Thyroid gland (tissue), 4 donors: ENCODE measurements around the gene ZFYVE27.

Experiments used
- POLR2A ChIP-seq, 2 donors: fragments of 450-650 bp; IDR thresholded peaks; one replicate each; pipeline ENCODE4 v1.6.1; 2017; ENCODE audit warnings: antibody characterized with exemption in 2 of 2, mild to moderate bottlenecking in 2 of 2, moderate library complexity in 1 of 2
- TF ChIP-seq, protein P1 (sequence below), 6 experiments: fragments of 200-600 bp in 3 of 6; fragments of 450-650 bp in 3 of 6; sonication (generic) in 3 of 6; IDR thresholded peaks; one replicate each; pipeline ENCODE4 v1.5.1; 2016 to 2019; ENCODE audit warnings: antibody characterized with exemption in 6 of 6, mild to moderate bottlenecking in 2 of 6, inconsistent platforms in 1 of 6, moderate library complexity in 1 of 6

DNA sequence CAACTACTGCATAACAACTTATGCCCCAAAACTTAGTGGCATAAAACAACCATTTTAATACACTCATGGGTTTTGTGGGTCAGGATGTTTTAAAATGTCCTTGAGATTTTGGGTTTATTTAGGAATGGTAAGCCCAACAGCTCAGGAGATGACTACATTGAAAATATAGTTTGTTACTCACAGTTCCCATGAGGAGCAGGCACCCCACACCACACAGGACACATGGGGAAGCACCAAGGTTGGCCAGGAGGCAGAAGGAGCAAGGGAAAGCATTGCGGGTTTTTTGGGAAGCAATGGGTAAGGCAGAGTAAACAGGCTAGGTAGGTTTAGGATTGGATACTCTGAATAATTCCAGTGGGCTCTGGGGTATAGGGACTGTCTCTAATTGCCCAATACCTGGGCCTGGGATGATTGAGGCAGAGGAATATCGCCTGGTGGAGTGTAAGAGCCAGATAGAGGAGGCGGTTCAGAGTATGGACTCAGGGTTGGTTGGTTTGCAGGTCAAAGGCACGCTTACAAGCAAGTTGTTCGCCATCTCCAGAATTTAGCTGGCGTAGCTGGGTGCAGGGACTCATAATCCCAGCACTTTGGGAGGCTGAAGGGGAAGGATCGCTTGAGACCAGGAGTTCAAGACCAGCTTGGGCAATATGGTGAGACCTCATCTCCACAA is 33.4 kb upstream of the ZFYVE27 start:
- TF ChIP-seq, protein P1, sequence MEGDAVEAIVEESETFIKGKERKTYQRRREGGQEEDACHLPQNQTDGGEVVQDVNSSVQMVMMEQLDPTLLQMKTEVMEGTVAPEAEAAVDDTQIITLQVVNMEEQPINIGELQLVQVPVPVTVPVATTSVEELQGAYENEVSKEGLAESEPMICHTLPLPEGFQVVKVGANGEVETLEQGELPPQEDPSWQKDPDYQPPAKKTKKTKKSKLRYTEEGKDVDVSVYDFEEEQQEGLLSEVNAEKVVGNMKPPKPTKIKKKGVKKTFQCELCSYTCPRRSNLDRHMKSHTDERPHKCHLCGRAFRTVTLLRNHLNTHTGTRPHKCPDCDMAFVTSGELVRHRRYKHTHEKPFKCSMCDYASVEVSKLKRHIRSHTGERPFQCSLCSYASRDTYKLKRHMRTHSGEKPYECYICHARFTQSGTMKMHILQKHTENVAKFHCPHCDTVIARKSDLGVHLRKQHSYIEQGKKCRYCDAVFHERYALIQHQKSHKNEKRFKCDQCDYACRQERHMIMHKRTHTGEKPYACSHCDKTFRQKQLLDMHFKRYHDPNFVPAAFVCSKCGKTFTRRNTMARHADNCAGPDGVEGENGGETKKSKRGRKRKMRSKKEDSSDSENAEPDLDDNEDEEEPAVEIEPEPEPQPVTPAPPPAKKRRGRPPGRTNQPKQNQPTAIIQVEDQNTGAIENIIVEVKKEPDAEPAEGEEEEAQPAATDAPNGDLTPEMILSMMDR (IDR thresholded peaks at IDR 0.05), result no peak
- no peak for TF ChIP-seq POLR2A (IDR thresholded peaks at IDR 0.05)
